ENCODE results near the gene NPTN.

The NPTN gene

DNA sequence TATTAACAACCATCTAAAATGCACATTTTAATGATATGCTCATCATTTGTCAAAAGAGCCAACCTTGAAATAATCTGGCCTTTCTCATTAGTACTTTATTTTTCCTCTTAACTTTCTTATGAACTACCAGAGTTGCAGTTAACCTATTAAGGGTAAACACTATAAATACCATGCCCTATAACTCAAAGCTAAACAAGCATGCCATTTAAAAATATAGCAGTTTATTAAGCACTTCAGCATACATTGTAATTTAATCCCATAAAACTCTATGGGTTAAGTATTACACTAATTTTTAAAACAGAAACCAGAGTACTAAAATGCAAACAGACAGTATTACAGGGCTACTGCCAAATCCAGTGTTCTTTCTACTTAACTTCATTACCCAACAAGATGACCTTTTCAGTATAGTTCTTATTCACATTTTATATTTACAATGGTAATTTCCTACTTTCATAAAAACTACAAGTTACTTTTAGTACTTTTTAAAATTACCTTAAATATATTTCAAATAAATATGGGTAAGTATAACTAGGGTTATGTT, 11.8 kb downstream of the NPTN start:
- no peak for TF ChIP-seq GATA2 (IDR thresholded peaks at IDR 0.05; ENCODE audit: low read depth, low read length)
- TF ChIP-seq GATA3 (IDR thresholded peaks at IDR 0.05; ENCODE audit: low read depth, low read length), result no peak

DNA sequence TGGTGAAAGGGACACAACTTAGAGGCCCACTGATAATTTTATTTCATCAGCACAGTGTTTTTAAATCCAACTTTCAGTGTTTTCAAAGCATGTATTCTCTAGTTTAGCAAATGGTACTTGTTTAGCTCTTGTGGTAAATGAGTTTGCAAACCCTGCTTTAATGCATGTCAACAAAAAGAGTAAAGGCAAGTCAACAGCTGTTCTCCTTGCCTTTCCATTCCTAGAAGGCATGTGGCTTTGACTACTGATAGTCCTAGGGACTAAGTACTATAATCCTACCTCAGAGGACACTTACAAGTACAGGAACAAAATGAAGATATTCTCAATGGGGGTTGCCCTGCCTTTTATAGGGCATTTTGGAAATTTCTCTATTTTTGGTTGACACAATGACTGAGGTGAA, 13.1 kb downstream of the NPTN start:
- no peak for TF ChIP-seq GATA2 (IDR thresholded peaks at IDR 0.05; ENCODE audit: low read depth, low read length)
- TF ChIP-seq GATA3 (IDR thresholded peaks at IDR 0.05; ENCODE audit: low read depth, low read length), result no peak

DNA sequence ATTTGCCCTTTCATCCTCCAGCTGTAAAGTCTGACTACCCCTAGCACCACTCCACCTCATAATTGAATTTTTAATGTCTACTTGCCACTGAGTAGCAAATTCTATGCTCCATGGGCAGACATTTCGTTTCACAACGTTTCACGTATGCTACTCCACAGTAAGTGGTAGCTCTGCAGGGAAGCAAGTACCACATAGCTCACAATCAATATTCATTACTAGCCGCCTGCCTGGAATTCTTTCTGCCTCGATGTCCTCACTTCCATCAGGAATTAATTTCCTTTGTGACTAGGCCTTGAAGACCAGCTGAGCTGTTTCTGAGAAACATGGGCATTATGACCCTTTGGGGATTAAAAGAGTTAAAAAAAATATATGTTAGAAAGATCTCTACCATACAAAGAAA, 15.3 kb downstream of the NPTN start:
- TF ChIP-seq GATA3 (IDR thresholded peaks at IDR 0.05; ENCODE audit: low read depth, low read length), result no peak
- TF ChIP-seq GATA2 (IDR thresholded peaks at IDR 0.05; ENCODE audit: low read depth, low read length), result no peak

DNA sequence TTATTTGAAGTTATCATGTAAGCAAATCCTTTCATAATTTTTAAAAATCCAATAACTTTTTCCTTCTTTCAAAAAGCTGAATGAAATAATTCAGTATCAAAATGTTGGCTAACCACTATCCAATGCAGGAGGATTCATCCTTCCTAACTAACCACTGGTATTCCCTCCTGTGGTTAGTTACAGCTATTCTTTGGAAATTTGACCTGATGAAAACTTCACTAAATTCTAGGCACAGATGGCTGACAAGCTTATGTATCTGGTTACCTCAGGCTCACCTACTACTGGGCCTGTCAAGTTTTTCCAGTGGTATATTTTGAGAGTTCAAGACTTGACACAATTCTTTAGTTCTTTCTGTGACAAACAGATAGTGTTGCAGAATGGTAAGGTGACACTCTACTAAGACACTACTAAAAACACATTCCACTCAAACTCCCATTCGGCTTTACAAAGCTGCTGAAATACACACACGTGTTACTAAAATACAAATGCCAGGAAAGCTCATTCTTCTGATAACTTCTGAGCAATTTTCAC, 15.8 kb downstream of the NPTN start:
- TF ChIP-seq GATA2 (IDR thresholded peaks at IDR 0.05; ENCODE audit: low read depth, low read length) (no peak), GATA3 (IDR thresholded peaks at IDR 0.05; ENCODE audit: low read depth, low read length) (no peak)

DNA sequence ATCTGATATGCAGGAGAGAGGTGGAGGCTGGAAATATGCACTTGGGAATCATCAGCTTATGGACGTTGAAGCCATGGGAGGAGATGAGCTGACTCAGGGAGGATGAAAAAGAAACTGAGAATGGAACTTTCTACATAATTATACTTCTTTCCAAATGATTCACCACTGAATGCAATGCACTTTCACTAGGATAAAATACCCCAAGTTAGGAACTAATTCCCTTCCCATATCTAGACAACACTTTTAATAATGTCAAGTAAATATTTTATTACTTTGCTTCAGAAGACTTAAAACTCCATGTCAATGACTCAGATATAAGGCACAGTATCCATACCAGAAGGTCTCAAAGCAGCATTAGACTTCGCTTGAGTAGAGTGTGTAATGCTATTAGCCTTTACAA, 24.2 kb downstream of the NPTN start:
- TF ChIP-seq GATA3 (IDR thresholded peaks at IDR 0.05; ENCODE audit: low read depth, low read length), result no peak
- no peak for TF ChIP-seq GATA2 (IDR thresholded peaks at IDR 0.05; ENCODE audit: low read depth, low read length)

DNA sequence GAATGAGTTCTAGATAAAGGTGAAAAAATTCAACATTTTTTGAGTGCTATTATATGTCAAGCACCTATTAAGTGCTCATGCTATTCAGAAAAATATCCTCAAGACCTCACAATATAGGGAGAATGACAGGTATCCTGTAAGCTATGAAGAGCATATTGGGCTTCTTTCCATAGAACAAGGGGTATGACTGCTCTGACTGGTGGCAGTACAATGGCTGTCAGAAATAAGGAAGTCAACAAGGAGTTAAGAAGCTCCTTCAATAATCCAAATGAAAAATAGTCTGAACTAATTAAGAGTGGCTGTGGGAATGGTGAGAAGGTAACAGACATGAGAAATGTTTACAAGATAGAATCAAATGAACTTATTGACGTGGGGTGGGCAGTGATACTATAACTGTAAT, 24.7 kb downstream of the NPTN start:
- no peak for TF ChIP-seq GATA2 (IDR thresholded peaks at IDR 0.05; ENCODE audit: low read depth, low read length)
- TF ChIP-seq GATA3 (IDR thresholded peaks at IDR 0.05; ENCODE audit: low read depth, low read length), result no peak

DNA sequence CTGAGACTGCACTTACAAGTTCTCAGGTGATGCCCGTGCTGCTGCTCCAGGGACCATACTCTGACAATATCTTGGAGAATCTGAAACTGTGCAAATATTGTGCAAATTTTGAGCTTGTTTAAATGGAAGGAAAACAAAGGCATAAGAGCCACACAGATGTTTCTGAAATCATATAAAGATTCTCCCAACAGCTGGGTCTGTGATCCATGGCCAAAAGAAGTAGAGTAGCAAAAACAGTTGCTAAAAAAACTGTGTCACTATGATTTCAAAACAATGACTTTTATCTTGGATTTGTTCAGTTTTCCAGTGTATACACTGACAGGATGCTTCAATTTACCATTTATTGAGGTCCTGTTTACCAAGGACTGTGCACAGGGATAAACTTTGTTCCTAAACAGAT, 25.3 kb downstream of the NPTN start:
- TF ChIP-seq GATA2 (IDR thresholded peaks at IDR 0.05; ENCODE audit: low read depth, low read length), result no peak
- TF ChIP-seq GATA3 (IDR thresholded peaks at IDR 0.05; ENCODE audit: low read depth, low read length), result no peak

DNA sequence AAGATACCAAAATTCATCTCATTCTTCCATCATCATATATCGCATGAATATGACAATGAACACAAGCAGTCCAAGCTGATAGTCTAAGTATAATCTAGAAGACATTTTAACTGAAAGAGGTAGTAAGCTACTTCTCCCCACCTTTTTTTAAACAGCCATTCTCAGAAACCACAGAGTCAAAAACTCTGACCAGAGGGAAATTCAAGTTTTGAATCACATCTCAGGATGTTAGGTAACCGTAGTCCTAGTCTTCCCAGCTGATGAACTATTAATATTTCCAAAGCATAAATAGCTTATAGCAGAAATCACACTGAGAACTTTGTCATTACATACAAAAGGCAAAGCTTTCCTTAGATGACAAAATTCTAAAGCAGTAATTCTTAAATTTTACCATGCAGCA, 25.8 kb downstream of the NPTN start:
- TF ChIP-seq GATA3 (IDR thresholded peaks at IDR 0.05; ENCODE audit: low read depth, low read length), result no peak
- no peak for TF ChIP-seq GATA2 (IDR thresholded peaks at IDR 0.05; ENCODE audit: low read depth, low read length)

DNA sequence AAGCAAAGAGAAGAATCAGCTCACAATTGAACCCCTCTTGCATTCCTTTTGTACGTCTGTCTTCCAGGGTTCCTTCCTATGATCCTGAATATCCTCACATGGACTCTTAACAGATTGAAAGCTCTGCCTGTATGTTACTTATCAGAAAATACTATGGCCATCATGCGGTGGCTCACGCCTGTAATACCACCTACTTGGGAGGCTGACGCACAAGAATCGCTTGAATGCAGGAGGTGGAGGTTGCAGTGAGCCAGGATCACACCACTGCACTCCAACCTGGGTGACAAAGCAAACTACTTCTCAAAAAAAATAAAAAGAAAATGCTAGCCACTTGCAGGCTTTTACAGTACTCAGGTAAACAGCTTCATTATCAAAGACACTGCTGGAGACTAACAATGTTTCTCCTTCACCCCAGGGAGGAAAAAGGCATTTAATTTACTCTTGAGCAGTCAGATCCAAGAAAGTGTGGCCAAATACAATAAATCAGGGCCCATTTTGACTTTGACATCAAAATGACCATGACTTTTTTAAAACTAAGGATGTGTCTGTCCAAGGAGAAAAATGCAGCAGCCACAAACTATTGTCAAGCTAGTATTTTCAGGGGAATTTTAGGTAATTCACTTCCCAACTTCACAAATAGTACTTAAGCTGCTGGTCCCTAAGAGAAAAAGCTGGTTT, 27.3 kb downstream of the NPTN start:
- no peak for TF ChIP-seq GATA2 (IDR thresholded peaks at IDR 0.05; ENCODE audit: low read depth, low read length)
- no peak for TF ChIP-seq GATA3 (IDR thresholded peaks at IDR 0.05; ENCODE audit: low read depth, low read length)

GRCh38 chr15:73604477-73604876, 28.7 kb downstream of the NPTN start:
- TF ChIP-seq GATA3 (IDR thresholded peaks at IDR 0.05; ENCODE audit: low read depth, low read length), result no peak
- no peak for TF ChIP-seq GATA2 (IDR thresholded peaks at IDR 0.05; ENCODE audit: low read depth, low read length)

GRCh38 chr15:73602992-73603391, 30.2 kb downstream of the NPTN start:
- TF ChIP-seq GATA3 (IDR thresholded peaks at IDR 0.05; ENCODE audit: low read depth, low read length), result no peak
- no peak for TF ChIP-seq GATA2 (IDR thresholded peaks at IDR 0.05; ENCODE audit: low read depth, low read length)

- TF ChIP-seq GATA2 (IDR thresholded peaks at IDR 0.05; ENCODE audit: low read depth, low read length) (no peak), GATA3 (IDR thresholded peaks at IDR 0.05; ENCODE audit: low read depth, low read length) (no peak)
These were observed 30.7 kb downstream of the NPTN start for GRCh38 chr15:73602446-73602843.

DNA sequence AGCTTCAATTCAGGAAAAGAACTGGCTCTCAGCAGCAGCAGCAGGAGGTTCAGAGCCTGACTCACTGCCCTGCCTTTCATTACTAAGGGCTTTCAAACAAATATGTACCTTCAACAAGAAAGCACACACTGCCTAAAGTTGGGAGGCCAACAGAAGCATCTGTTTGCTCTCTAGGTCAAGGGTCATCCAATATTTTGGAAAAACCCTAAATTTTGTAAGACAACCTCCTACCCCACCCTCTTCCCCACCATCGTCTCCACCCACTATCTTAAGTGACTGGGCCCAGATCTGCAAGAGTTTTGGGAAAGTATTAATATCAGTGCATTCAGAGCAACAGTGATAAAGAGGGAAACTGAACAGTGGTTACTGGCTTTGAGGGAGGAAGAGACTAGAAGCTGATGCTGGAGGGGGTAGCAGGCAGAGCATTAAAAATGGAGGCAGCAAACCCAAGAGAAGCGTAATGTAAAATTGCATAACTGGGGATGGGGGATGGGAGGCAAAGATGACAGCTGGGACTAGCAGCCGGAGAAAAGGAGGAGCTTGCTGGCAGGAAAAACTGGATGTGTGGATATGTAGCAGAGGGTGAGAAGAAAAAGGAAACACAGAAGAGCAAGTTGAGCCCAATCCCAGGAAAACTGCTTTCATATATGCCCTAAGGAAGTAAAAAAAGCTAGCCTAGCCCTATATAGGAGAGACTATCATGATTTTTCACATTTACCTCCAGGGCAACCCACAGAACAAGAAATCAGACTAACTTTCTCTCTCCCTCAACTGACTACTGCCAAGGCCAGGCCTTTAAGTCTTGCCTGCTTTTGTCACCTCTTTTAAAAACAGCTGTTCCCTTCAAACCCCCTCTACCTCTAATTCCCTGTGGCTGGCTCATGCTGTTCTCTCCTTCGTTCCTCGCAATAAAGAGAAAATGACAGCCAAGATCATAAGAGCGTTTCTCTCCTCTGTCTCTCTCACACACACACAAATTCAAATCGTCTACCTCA, 31.4 kb downstream of the NPTN start:
- TF ChIP-seq GATA3 (IDR thresholded peaks at IDR 0.05; ENCODE audit: low read depth, low read length), result no peak
- no peak for TF ChIP-seq GATA2 (IDR thresholded peaks at IDR 0.05; ENCODE audit: low read depth, low read length)
